Liver (tissue), 9 donors: ENCODE data around the gene RNF144B. TPM values are rescaled to one million over a fixed set of nuclear protein-coding genes. Genes with fewer than 3 reads are reported as not detected.

ENCODE experiments used
- DNase-seq: peaks from one replicate; pipeline ENCODE4 v3.0.0-alpha.2; 2017; ENCODE audit warnings: low spot score
- H3K27ac ChIP-seq, 2 donors: one replicate each; pipeline ENCODE4 v1.7.0; 2013; ENCODE audit warnings: inconsistent platforms in 2 of 2, low read length in 2 of 2, control low read depth in 1 of 2, low read depth in 1 of 2, mild to moderate bottlenecking in 1 of 2
- H3K27me3 ChIP-seq, 4 donors: one replicate each; pipeline versions ENCODE4 v1.6.1 to v1.7.0; 2013; ENCODE audit warnings: low read length in 3 of 4, inconsistent platforms in 1 of 4, mild to moderate bottlenecking in 1 of 4, moderate library complexity in 1 of 4; ENCODE audit not compliant: control insufficient read depth in 4 of 4, insufficient read depth in 4 of 4
- H3K36me3 ChIP-seq, 4 donors: one replicate each; pipeline versions ENCODE4 v1.6.1 to v1.7.0; 2013; ENCODE audit warnings: low read length in 3 of 4, mild to moderate bottlenecking in 3 of 4, low read depth in 1 of 4, moderate library complexity in 1 of 4; ENCODE audit not compliant: control insufficient read depth in 4 of 4, insufficient read depth in 3 of 4
- H3K4me1 ChIP-seq, 4 donors: one replicate each; pipeline versions ENCODE4 v1.6.1 to v1.7.0; 2013; ENCODE audit warnings: low read length in 3 of 4, mild to moderate bottlenecking in 3 of 4, moderate library complexity in 1 of 4; ENCODE audit not compliant: control insufficient read depth in 4 of 4, insufficient read depth in 4 of 4
- H3K4me3 ChIP-seq, 3 donors: one replicate each; pipeline versions ENCODE4 v1.6.1 to v1.7.0; 2013; ENCODE audit warnings: low read length in 3 of 3, control low read depth in 1 of 3, low read depth in 1 of 3, mild to moderate bottlenecking in 1 of 3
- H3K9ac ChIP-seq, 2 donors: one replicate each; pipeline ENCODE4 v1.7.0; 2013; ENCODE audit warnings: low read length in 2 of 2, mild to moderate bottlenecking in 2 of 2, moderate library complexity in 2 of 2, control low read depth in 1 of 2, low read depth in 1 of 2
- H3K9me3 ChIP-seq, 4 donors: one replicate each; pipeline versions ENCODE4 v1.6.1 to v1.7.0; 2013; ENCODE audit warnings: low read length in 3 of 4; ENCODE audit not compliant: control insufficient read depth in 4 of 4
- CTCF ChIP-seq: fragments of 150-350 bp; IDR thresholded peaks from 2 replicates; pipeline ENCODE4 v1.5.1; 2017; ENCODE audit warnings: improper control_type of control experiment, low read depth, low read length; ENCODE audit not compliant: missing input control
- FOXA1 ChIP-seq: IDR thresholded peaks from 2 replicates; pipeline ENCODE4 v1.6.1; 2016; ENCODE audit warnings: antibody characterized with exemption
- FOXA2 ChIP-seq: IDR thresholded peaks from 2 replicates; pipeline ENCODE4 v1.6.1; 2016; ENCODE audit warnings: antibody characterized with exemption
- HNF4A ChIP-seq, 2 donors: conservative IDR thresholded peaks; 2 replicates each; pipeline ENCODE4 v1.6.1; 2016; ENCODE audit warnings: antibody characterized with exemption in 2 of 2, mild to moderate bottlenecking in 2 of 2
- JUND ChIP-seq, 2 donors: IDR thresholded peaks; 2 replicates each; pipeline ENCODE4 v1.6.1; 2016; ENCODE audit warnings: antibody characterized with exemption in 2 of 2
- NR2F2 ChIP-seq: IDR thresholded peaks from 2 replicates; pipeline ENCODE4 v1.6.1; 2016; ENCODE audit warnings: antibody characterized with exemption
- RAD21 ChIP-seq, 2 donors: IDR thresholded peaks; 2 replicates each; pipeline ENCODE4 v1.6.1; 2016; ENCODE audit warnings: antibody characterized with exemption in 2 of 2, mild to moderate bottlenecking in 2 of 2
- RXRA ChIP-seq, 2 donors: IDR thresholded peaks; 2 replicates each; pipeline ENCODE4 v1.6.1; 2017 to 2018; ENCODE audit warnings: antibody characterized with exemption in 2 of 2, mild to moderate bottlenecking in 1 of 2
- SP1 ChIP-seq: IDR thresholded peaks from 2 replicates; pipeline ENCODE4 v1.6.1; 2018; ENCODE audit warnings: antibody characterized with exemption, mild to moderate bottlenecking
- TAF1 ChIP-seq: conservative IDR thresholded peaks from 2 replicates; pipeline ENCODE4 v1.6.1; 2016; ENCODE audit warnings: antibody characterized with exemption, mild to moderate bottlenecking
- YY1 ChIP-seq: IDR thresholded peaks from 2 replicates; pipeline ENCODE4 v1.6.1; 2016; ENCODE audit warnings: antibody characterized with exemption, mild to moderate bottlenecking
- ZBTB33 ChIP-seq: IDR thresholded peaks from 2 replicates; pipeline ENCODE4 v1.6.1; 2016; ENCODE audit warnings: antibody characterized with exemption
- WGBS: extraction: QIAGEN DNeasy Blood & Tissue Kit; methylation state at CpG from one replicate; pipeline ENCODE4 v1.1.7; 2013; 5-methylcytosine and 5-hydroxymethylcytosine counted together
- polyA plus RNA-seq, 2 donors: library from polyadenylated mRNA; stranded (reverse) in 1 of 2; unstranded in 1 of 2; fragments of 200-250 nt in 1 of 2; fragments of >200 nt in 1 of 2; fragmentation: Nextera tagmentation in 1 of 2; extraction: Ambion mirVana in 1 of 2; gene quantifications; one replicate each; pipeline versions ENCODE4 v1.2.1 to v1.2.3, GENCODE V29; 2013 to 2015
- total RNA-seq, 2 donors: library from RNA; depleted of rRNA; stranded (reverse); fragments of >200 nt; gene quantifications; one replicate each; pipeline ENCODE4 v1.2.3, GENCODE V29; 2014
- donor health status: healthy.
- donor health status: healthy.
- donor health status: healthy.
- donor health status: healthy.
- donor health status: healthy.

Gene RNF144B
- total and polyA plus RNA-seq, 4 donors: 3.0 to 15.1 (median 7.6) TPM

GRCh38 chr6:18425218-18425617 lies 38.1 kb downstream of the RNF144B start:
- no peak for DNase-seq
- H3K27ac ChIP-seq: no peak overlapping the region
- no peaks in the 10 kb centered on the region for H3K9me3 ChIP-seq
- TF ChIP-seq FOXA1 (no peak), CTCF (no peak), YY1 (no peak), SP1 (no peak), TAF1 (no peak)
- 92% methylated on average over 2 of the region's 2 CpGs for WGBS
- H3K4me3 ChIP-seq: no peak overlapping the region
- H3K36me3 ChIP-seq: peaks cover 0 to 3% (median 2%) of the 10 kb centered on the region in 4 donors
- peaks cover 0 to 10% (median under 1%) of the 10 kb centered on the region in 4 donors for H3K4me1 ChIP-seq
- no peak overlapping the region for H3K9ac ChIP-seq
- no peaks in the 10 kb centered on the region for H3K27me3 ChIP-seq

GRCh38 chr6:18427296-18427695 lies 40.1 kb downstream of the RNF144B start:
- 73% methylated on average over 2 of the region's 2 CpGs for WGBS
- no peak for DNase-seq
- peaks cover 0 to 3% (median 2%) of the 10 kb centered on the region in 4 donors for H3K36me3 ChIP-seq
- H3K27ac ChIP-seq: no peak overlapping the region
- H3K27me3 ChIP-seq: no peaks in the 10 kb centered on the region
- H3K9me3 ChIP-seq: no peaks in the 10 kb centered on the region
- peaks cover 0 to 18% (median 6%) of the 10 kb centered on the region in 4 donors for H3K4me1 ChIP-seq
- TF ChIP-seq JUND (IDR thresholded peaks at IDR 0.05) (no peak), RXRA (IDR thresholded peaks at IDR 0.05) (no peak), YY1 (no peak), FOXA1 (no peak), NR2F2 (no peak), HNF4A (conservative IDR thresholded peaks at IDR 0.05) (no peak)
- H3K4me3 ChIP-seq: no peak overlapping the region
- H3K9ac ChIP-seq: no peak overlapping the region

GRCh38 chr6:18429655-18430297 lies 42.6 kb downstream of the RNF144B start:
- H3K9ac ChIP-seq: no peak overlapping the region
- H3K36me3 ChIP-seq: peaks cover 0 to 3% (median 1%) of the 10 kb centered on the region in 4 donors
- DNase-seq: no peak

More at GRCh38 chr6:18429655-18430297, 42.6 kb downstream of the RNF144B start:
- Histone ChIP-seq H3K4me1 (peaks cover 0 to 22% (median 14%) of the 10 kb centered on the region in 4 donors), H3K4me3 (no peak overlapping the region), H3K9me3 (no peaks in the 10 kb centered on the region), H3K27ac (no peak overlapping the region), H3K27me3 (no peaks in the 10 kb centered on the region)
- TF ChIP-seq FOXA1 (no peak), ZBTB33 (no peak), RXRA (IDR thresholded peaks at IDR 0.05) (no peak), FOXA2 (no peak), TAF1 (no peak), RAD21 (IDR thresholded peaks at IDR 0.05) (no peak)
- 72% methylated on average over 4 of the region's 4 CpGs for WGBS
